Activated CD4-positive, alpha-beta T cell treated with anti-CD3 and anti-CD28 coated beads, Interleukin-2, amount 10 ng/mL, durations not matched to agents 24 days and 14 days (primary cell): ENCODE measurements around the gene CITED2. TPM values are rescaled to one million over a fixed set of nuclear protein-coding genes. Genes with fewer than 3 reads are reported as not detected.

Experiments
- DNase-seq: peaks from one replicate; pipeline ENCODE4 v3.0.0; 2022
- H3K27ac Mint-ChIP-seq: one replicate; pipeline ENCODE4 v1.8.0; 2022; ENCODE audit warnings: mild to moderate bottlenecking, mixed read lengths
- H3K27me3 Mint-ChIP-seq: one replicate; pipeline ENCODE4 v1.8.0; 2022; ENCODE audit warnings: mixed read lengths
- H3K36me3 Mint-ChIP-seq: one replicate; pipeline ENCODE4 v1.8.0; 2022; ENCODE audit warnings: low read depth, mild to moderate bottlenecking, mixed read lengths
- H3K4me1 Mint-ChIP-seq: one replicate; pipeline ENCODE4 v1.8.0; 2021; ENCODE audit warnings: mixed read lengths
- H3K4me3 Mint-ChIP-seq: one replicate; pipeline ENCODE4 v1.8.0; 2022; ENCODE audit warnings: mild to moderate bottlenecking, moderate library complexity, mixed read lengths
- H3K9me3 Mint-ChIP-seq: one replicate; pipeline ENCODE4 v1.8.0; 2021; ENCODE audit warnings: mixed read lengths
- intact Hi-C: fragments of 100-400 bp; cut with micrococcal nuclease; formaldehyde crosslinking; loops from one replicate; pipeline ENCODE4 v1.15.1; 2023
- total RNA-seq: library from RNA; stranded (reverse); gene quantifications from 2 replicates; pipeline ENCODE4 v1.2.3, GENCODE V29; 2022

The CITED2 gene
- total RNA-seq, 1 donor from 2014 or later: 49.0 TPM

DNA sequence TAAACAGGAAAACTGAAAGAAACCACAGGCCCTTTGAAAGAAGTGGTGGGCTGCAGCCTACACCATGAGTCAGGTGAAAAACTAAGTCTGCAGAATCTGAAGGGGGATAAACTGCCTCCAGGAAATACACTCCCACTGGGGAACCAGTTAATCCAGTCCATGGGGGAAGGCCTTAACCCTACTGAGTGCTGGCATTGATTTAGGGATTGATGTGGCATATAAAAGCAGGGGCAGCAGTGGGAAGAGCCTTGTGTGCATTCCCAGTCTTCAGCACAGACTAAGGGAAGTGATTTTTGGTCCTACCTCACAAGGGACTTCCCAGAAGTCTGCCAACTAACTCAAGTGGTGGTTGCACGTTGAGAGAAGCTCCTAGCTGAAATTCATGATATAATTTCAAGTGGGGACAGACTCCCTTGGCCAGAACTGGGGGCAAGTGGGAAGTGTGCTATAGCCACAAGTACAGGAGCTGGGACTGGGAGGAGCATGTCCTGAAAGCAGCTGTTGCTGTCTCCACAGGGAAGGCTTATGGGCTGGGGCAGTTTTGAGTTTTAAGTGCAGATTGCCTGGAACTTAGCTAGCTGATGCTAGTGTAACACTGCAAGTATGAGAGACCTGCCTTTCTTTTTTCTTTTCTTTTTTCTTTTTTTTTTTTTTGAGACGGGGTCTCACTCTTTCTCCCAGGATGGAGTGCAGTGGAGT is 31.2 kb downstream of the CITED2 start:
- peaks cover 10% of the 10 kb centered on the region for H3K9me3 Mint-ChIP-seq
- H3K4me1 Mint-ChIP-seq: peaks cover 15% of the 10 kb centered on the region
- intact Hi-C loops: no loop called here
- H3K36me3 Mint-ChIP-seq: peaks cover 2% of the 10 kb centered on the region
- no peak for DNase-seq
- no peak overlapping the region for H3K4me3 Mint-ChIP-seq
- no peaks in the 10 kb centered on the region for H3K27me3 Mint-ChIP-seq
- no peak overlapping the region for H3K27ac Mint-ChIP-seq

DNA sequence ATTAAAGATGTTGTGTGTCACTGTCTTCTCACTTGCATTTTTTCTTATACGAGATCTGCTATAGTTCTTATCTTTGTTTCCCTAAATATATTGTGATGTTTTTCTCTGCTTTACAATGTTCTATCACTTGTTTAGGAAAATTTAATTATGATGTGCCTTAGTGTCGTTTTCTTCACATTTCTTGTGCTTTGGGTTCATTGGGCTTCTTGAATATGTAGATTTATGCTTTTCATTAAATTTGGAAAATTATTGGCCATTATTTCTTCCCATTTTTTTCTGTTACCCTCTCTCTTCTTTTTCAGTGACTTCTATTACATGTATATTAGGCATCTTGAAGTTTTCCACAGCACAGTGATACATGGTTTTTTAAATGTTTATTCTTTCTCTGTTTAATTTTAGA is 33.4 kb downstream of the CITED2 start:
- Mint-ChIP-seq H3K4me3 (no peak overlapping the region), H3K36me3 (peaks cover 2% of the 10 kb centered on the region), H3K9me3 (peaks cover 3% of the 10 kb centered on the region)

DNA sequence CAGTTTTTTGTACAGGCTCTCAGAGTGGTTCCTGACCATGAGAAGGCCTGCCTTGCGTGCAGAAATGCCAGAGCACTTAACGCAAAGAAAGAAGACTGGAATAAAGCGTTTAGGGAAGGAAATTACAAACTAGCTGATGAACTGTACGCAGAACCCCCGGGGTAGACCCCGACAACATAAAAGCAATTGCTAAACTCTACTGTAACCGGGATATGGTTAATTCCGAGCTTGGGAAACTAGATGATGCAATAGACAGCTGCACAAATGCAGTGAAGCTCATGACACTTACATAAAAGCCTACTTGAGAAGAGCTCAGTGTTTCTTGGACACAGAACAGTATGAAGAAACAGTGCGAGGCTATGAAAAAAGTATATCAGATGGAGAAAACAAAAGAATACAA is 35.7 kb downstream of the CITED2 start:
- H3K9me3 Mint-ChIP-seq: peaks cover 3% of the 10 kb centered on the region
- no peak for DNase-seq
- intact Hi-C loops: no loop called here
- H3K27me3 Mint-ChIP-seq: no peaks in the 10 kb centered on the region
- peaks cover 2% of the 10 kb centered on the region for H3K36me3 Mint-ChIP-seq
- no peak overlapping the region for H3K4me3 Mint-ChIP-seq
- peaks cover 10% of the 10 kb centered on the region for H3K4me1 Mint-ChIP-seq
- H3K27ac Mint-ChIP-seq: no peak overlapping the region

More for the DNA sequence above, 33.4 kb downstream of the CITED2 start:
- Mint-ChIP-seq H3K27ac (no peak overlapping the region), H3K4me1 (peaks cover 15% of the 10 kb centered on the region), H3K27me3 (no peaks in the 10 kb centered on the region)
- intact Hi-C loops: no loop called here
- DNase-seq: no peak

DNA sequence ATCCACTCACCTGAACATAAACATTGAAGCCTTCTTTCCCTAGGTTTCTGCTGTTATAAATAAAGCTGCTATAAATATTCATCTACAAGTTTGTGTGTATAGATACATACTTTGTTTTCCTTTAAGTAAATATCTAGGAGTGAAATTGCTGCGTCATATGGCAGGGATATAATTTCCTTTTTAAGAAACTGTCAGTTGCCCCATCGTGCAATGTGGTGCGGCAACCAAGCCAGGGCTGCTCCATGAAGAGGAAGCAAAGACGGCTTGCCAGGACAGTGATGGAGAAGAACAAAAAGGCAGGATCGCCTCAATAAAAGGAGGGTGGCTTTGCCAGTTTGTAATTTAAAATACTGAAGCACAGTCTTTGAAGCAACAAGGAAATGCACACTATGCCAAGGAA is 36.6 kb downstream of the CITED2 start:
- peaks cover 2% of the 10 kb centered on the region for H3K36me3 Mint-ChIP-seq
- no peak overlapping the region for H3K4me3 Mint-ChIP-seq
- DNase-seq: no peak
- H3K4me1 Mint-ChIP-seq: peaks cover 4% of the 10 kb centered on the region
- peaks cover 3% of the 10 kb centered on the region for H3K9me3 Mint-ChIP-seq
- no peak overlapping the region for H3K27ac Mint-ChIP-seq
- no peaks in the 10 kb centered on the region for H3K27me3 Mint-ChIP-seq
- intact Hi-C loops: no loop called here

DNA sequence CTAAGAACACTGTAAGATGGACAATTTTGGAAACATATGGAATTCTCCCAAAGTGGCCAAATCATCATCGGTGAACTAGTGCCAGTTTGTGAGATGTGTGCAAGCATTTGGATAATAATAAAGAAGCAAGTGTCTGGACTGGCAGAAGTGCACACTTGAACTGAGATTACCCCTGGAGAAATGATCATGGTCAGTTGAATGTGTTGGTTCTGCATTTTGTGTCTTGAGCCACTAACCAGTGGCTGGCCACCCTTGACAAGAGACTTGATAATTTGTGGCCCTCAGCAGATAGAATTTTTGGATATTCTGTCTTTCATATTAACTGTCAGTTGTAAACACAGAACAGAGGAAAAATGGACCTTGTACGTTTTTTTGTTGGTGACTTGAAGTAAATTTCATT is 37.4 kb downstream of the CITED2 start:
- H3K4me3 Mint-ChIP-seq: no peak overlapping the region
- H3K27me3 Mint-ChIP-seq: no peaks in the 10 kb centered on the region
- intact Hi-C loops: no loop called here
- no peaks in the 10 kb centered on the region for H3K9me3 Mint-ChIP-seq
- DNase-seq: no peak
- H3K4me1 Mint-ChIP-seq: no peaks in the 10 kb centered on the region
- no peaks in the 10 kb centered on the region for H3K36me3 Mint-ChIP-seq
- H3K27ac Mint-ChIP-seq: no peak overlapping the region

DNA sequence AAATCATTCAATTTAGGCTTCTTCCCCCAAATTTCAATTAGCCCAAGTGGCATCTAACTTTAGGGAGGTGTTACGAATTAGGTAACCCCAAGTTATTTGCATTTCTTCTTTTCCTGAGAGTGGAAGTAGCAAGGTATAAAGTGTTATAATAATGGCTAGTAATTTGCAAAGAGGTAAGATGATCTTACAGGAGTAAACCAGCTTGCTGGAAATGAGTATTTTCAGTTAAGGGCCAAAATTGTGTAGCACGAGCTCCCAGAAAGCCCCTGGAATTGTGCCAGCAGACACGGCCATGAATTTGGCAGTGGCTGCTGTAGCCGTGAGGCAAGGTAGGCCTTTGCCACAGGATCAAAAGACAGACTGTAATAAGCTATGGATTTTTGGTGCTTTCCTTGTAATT is 38.0 kb downstream of the CITED2 start:
- intact Hi-C loops: no loop called here
- no peak overlapping the region for H3K4me3 Mint-ChIP-seq
- no peaks in the 10 kb centered on the region for H3K4me1 Mint-ChIP-seq
- H3K27ac Mint-ChIP-seq: no peak overlapping the region
- H3K9me3 Mint-ChIP-seq: no peaks in the 10 kb centered on the region
- DNase-seq: no peak
- H3K36me3 Mint-ChIP-seq: no peaks in the 10 kb centered on the region
- H3K27me3 Mint-ChIP-seq: no peaks in the 10 kb centered on the region

DNA sequence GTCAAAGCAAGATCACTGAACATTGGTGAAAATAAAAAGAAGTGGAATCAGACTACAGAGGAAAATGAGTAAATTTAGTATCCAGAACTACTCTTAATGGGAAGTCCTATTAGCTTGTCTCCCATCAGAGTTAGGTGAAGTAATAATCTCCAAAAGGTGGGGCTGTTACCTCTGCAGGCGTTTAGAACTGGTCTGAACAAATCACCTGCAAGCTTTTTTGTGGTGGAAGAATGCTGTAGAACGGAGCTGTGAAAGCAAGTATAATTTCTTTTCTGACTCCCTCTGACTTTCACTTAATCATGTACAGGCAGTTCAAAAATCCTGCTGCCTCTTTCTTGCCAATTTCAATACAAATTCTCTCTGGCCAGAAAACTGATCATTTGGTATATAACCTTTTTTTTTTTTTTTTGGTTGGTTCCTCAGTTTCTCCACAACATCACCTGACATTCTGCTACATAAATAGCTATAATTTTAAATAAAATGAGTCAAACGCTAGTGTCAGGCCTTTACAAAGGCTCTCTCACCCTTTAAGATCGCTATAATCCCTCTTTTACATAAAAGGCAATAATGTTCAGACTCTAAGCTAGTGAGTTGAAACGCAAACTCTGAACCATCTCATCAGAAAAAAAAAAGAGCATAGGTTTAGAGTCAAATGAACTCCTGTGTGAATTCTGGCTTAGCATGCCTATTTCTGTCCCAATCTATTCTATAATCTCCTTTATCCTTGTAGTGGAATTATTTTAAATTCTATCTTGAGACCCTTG is 38.8 kb downstream of the CITED2 start:
- no peak overlapping the region for H3K27ac Mint-ChIP-seq
- no peaks in the 10 kb centered on the region for H3K27me3 Mint-ChIP-seq
- no peak overlapping the region for H3K4me3 Mint-ChIP-seq
- H3K9me3 Mint-ChIP-seq: no peaks in the 10 kb centered on the region
- DNase-seq: no peak
- no peaks in the 10 kb centered on the region for H3K4me1 Mint-ChIP-seq
- no peaks in the 10 kb centered on the region for H3K36me3 Mint-ChIP-seq
- intact Hi-C loops: no loop called here

DNA sequence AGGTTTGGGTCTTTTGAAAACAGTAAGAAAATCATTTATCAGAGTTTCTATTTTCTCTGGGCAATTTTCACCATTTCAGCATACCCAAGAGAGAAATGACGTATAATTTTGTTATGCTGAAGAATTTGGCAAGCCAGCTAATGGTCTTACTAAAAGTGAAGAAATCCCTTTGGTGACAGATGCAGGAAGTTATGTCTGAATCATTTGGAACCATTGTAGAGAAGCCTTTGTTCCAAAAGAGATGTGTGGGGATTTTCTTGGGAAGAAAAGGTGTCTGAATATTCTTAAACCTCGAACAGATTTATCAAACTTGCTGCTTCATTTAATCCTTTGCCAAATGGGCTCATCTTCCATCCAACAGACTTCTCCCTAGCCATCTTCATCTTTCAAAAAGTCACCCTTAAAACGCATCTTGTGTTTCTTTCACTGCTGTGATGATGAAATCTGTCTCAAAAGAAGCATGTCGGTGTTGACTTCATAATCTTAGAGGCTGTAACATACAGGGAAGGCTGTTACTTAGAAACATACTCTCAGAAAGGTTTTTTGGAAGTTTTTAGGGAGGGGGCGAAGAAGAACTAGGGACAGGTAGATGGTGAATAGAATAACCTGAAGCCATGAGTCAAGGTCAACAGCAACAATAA is 39.5 kb downstream of the CITED2 start:
- Mint-ChIP-seq H3K27me3 (no peaks in the 10 kb centered on the region), H3K36me3 (no peaks in the 10 kb centered on the region), H3K4me3 (no peak overlapping the region), H3K4me1 (no peaks in the 10 kb centered on the region), H3K9me3 (no peaks in the 10 kb centered on the region), H3K27ac (no peak overlapping the region)
- intact Hi-C loops: no loop called here
- DNase-seq: no peak

DNA sequence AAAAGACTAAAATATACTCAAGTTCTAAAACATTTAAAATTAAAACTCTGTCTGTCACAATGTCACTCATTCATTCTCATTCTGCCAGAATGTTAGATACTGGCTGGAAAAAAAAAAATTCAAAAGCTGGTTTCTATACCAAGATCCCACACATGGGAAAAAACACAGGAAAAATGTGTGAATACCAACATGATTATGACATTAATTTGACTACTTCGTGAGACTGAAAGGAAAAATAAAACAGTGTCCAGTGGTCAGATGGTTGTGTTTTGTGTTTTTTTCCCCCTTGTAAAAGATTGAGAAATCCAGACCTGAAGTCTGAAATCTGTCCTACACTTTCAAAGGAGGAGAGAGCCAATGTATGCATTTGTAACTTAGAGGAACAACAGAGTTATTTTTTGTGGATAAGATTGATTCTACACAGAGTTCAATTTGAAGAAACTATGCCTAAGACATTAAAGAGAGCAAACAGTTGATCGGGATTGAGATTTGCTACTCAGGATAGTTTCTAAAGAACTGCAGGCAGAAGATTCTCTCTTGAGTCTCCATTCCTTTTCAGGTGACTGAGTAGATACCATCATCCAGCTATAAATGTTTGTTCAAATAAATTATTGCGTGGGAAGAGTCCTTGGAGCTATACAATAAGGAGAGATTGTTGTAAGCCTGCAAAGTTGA is 43.5 kb downstream of the CITED2 start:
- no peaks in the 10 kb centered on the region for H3K36me3 Mint-ChIP-seq
- intact Hi-C loops: no loop called here
- no peaks in the 10 kb centered on the region for H3K27me3 Mint-ChIP-seq
- no peak for DNase-seq
- H3K27ac Mint-ChIP-seq: no peak overlapping the region
- H3K9me3 Mint-ChIP-seq: peaks cover 7% of the 10 kb centered on the region
- H3K4me3 Mint-ChIP-seq: no peak overlapping the region
- peaks cover 2% of the 10 kb centered on the region for H3K4me1 Mint-ChIP-seq

DNA sequence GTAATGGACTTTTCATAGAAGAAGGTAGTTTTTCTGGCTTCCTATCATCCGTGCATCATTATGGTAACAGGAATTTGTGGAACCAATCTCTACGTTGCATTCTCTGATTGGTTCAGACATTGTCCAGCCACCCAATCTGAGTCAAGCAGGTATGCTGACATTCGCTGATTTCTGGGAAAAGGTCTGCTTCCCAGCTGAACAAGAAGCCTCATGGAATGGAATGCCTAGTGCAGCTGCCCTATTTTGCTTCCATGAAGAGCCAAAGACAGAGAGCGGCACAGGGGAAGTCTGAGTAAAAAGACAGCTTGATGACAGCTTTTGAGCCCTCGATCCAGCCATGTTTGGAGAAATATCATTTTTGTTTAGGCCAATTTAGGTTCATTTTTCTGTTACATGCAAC is 44.1 kb downstream of the CITED2 start:
- peaks cover 7% of the 10 kb centered on the region for H3K9me3 Mint-ChIP-seq
- peaks cover 5% of the 10 kb centered on the region for H3K4me1 Mint-ChIP-seq
- DNase-seq: no peak
- intact Hi-C loops: no loop called here
- H3K27me3 Mint-ChIP-seq: no peaks in the 10 kb centered on the region
- no peaks in the 10 kb centered on the region for H3K36me3 Mint-ChIP-seq
- H3K4me3 Mint-ChIP-seq: no peak overlapping the region
- H3K27ac Mint-ChIP-seq: no peak overlapping the region

DNA sequence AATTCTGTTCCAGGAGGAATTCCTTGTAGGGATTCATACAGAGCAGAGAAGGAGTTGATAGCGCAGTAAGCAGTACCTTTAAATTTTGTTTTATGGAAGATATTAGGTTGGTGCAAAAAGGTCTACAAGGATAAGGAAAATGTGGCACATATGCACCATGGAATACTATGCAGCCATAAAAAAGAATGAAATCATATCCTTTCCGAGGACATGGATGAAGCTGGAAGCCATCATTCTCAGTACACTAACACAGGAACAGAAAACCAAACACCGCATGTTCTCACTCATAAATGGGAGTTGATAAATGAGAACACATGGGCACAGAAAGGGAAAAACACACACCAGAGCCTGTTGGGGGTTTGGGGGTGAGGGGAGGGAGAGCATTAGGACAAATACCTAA is 45.2 kb downstream of the CITED2 start:
- Mint-ChIP-seq H3K36me3 (no peaks in the 10 kb centered on the region), H3K4me1 (peaks cover 7% of the 10 kb centered on the region), H3K27me3 (no peaks in the 10 kb centered on the region), H3K9me3 (peaks cover 7% of the 10 kb centered on the region), H3K4me3 (no peak overlapping the region), H3K27ac (peak overlapping the region; percentile 51)
- no peak for DNase-seq
- intact Hi-C loops: no loop called here

DNA sequence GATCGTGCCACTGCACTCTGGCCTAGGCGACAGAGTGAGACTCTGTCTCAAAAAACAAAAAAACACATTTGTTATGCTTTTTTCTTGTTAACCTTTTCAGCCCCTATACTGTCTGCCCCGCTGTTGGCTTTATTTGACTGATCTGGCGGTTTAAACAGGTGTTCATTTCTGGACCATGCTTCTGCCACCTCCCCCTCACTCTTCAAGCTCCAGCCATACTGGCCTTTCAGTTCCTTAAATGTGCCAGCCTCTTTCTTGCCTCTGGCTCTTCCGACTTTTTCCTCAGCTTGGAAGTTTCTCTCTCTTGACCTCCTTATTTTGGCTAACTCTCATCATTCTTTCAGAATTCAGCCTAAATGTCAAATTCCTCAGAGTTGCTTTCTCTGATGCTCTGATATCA is 47.4 kb downstream of the CITED2 start:
- H3K36me3 Mint-ChIP-seq: peaks cover 10% of the 10 kb centered on the region
- H3K27me3 Mint-ChIP-seq: no peaks in the 10 kb centered on the region
- peaks cover 19% of the 10 kb centered on the region for H3K9me3 Mint-ChIP-seq
- peaks cover 20% of the 10 kb centered on the region for H3K4me1 Mint-ChIP-seq
- no peak overlapping the region for H3K4me3 Mint-ChIP-seq
- no peak for DNase-seq
- intact Hi-C loops: no loop called here
- no peak overlapping the region for H3K27ac Mint-ChIP-seq

DNA sequence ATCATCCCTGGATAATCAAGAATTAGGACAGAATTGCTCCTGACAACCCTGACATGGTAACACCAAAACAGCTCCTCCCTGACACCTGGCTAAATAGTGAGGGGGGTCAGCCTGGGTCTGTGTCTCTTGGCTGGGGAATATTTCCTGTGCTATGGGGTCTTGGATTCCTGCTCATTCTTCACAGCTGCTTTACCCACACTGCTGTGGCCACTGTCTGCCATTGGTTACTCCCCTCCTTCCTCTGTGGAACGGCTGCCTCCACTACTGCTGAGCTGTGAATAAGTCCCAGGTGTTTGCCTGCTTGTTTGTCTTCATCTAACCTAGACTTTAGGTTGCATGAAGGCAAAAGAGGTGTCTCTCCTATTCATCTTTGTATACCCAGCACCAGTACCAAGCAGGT is 48.8 kb downstream of the CITED2 start:
- H3K4me3 Mint-ChIP-seq: no peak overlapping the region
- H3K4me1 Mint-ChIP-seq: peaks cover 20% of the 10 kb centered on the region
- peaks cover 19% of the 10 kb centered on the region for H3K9me3 Mint-ChIP-seq
- H3K27ac Mint-ChIP-seq: peak overlapping the region; percentile 74
- peaks cover 10% of the 10 kb centered on the region for H3K36me3 Mint-ChIP-seq
- no peak for DNase-seq
- no peaks in the 10 kb centered on the region for H3K27me3 Mint-ChIP-seq
- intact Hi-C loops: no loop called here

DNA sequence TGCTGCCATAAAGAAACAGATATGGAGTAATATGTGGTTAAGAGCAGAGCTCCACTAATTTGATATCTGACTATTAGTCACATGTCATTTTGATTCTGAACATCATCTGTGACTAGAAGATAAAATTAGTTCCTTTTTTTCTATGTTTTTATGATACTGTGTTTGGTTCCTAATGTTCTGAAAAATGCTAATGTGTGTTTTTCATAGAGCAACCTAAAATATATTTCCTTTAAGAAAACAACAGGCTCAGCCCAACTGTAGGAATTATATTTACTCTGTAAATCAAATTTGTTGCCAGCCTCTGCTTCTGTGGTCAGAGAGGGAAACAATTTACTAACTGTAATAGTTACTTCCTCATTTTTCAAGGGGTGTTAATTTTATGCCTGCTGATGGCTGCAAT is 49.3 kb downstream of the CITED2 start:
- H3K4me1 Mint-ChIP-seq: peaks cover 23% of the 10 kb centered on the region
- DNase-seq: no peak
- intact Hi-C loops: no loop called here
- H3K27ac Mint-ChIP-seq: no peak overlapping the region
- H3K9me3 Mint-ChIP-seq: peaks cover 19% of the 10 kb centered on the region
- peaks cover 10% of the 10 kb centered on the region for H3K36me3 Mint-ChIP-seq
- H3K4me3 Mint-ChIP-seq: no peak overlapping the region
- no peaks in the 10 kb centered on the region for H3K27me3 Mint-ChIP-seq
